Effector memory CD8-positive, alpha-beta T cell (primary cell): ENCODE results near the gene SMARCA2.

Experiments used
- ATAC-seq: fragments of 150-1000 bp; cut with Tn5 transposase; replicated peaks from 2 replicates; pipeline ENCODE4 v1.10.0; 2021; ENCODE audit warnings: mild to moderate bottlenecking, moderate library complexity
- DNase-seq, 3 experiments: peaks; one replicate each; pipeline ENCODE4 v3.0.0; 2021
- H3K27ac Mint-ChIP-seq, 2 donors: one replicate each; pipeline ENCODE4 v1.8.0; 2022; ENCODE audit warnings: mild to moderate bottlenecking in 2 of 2, mixed read lengths in 2 of 2, moderate library complexity in 2 of 2
- H3K27me3 Mint-ChIP-seq, 2 donors: one replicate each; pipeline ENCODE4 v1.8.0; 2022; ENCODE audit warnings: mixed read lengths in 2 of 2
- H3K36me3 Mint-ChIP-seq: one replicate; pipeline ENCODE4 v1.8.0; 2022; ENCODE audit warnings: mild to moderate bottlenecking, moderate library complexity, mixed read lengths; ENCODE audit not compliant: insufficient read depth
- H3K4me1 Mint-ChIP-seq, 2 donors: one replicate each; pipeline ENCODE4 v1.8.0; 2022; ENCODE audit warnings: low read depth in 2 of 2, mixed read lengths in 2 of 2
- H3K4me3 Mint-ChIP-seq, 2 donors: one replicate each; pipeline ENCODE4 v1.8.0; 2022; ENCODE audit warnings: mild to moderate bottlenecking in 2 of 2, mixed read lengths in 2 of 2, moderate library complexity in 2 of 2
- H3K9me3 Mint-ChIP-seq, 2 donors: one replicate each; pipeline ENCODE4 v1.8.0; 2022; ENCODE audit warnings: mixed read lengths in 2 of 2

Gene SMARCA2

DNA sequence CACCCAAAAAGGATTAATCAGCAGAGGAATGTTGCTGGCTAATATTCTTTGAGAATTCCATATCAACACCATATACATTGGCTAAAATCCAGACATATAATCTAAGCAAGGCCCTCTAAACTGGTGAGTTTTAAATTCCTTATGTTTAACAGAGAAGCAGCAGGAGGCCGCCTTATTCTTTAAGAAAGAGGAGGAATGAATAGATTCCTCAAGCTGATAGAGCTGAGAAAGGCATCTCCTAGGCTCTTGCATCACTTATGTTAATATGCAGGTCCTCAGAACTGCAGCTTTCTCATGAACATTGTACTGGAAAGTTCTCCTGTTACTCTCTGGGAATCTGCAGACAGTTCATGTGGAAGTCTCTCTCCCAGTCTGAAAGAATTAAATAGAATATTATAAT, 20.1 kb upstream of the SMARCA2 start:
- ATAC-seq (no peak), DNase-seq (no peak)
- Mint-ChIP-seq H3K4me1 (no peaks in the 10 kb centered on the region), H3K36me3 (no peaks in the 10 kb centered on the region), H3K9me3 (no peaks in the 10 kb centered on the region), H3K27ac (no peak overlapping the region), H3K27me3 (peaks cover 13 to 18% of the 10 kb centered on the region in 2 donors), H3K4me3 (no peak overlapping the region)

GRCh38 chr9:1996156-1996555, 19.0 kb upstream of the SMARCA2 start:
- no peak overlapping the region for H3K4me3 Mint-ChIP-seq

GRCh38 chr9:1997646-1998045, 17.5 kb upstream of the SMARCA2 start:
- peaks cover 18 to 24% of the 10 kb centered on the region in 2 donors for H3K27me3 Mint-ChIP-seq

More at GRCh38 chr9:1996156-1996555, 19.0 kb upstream of the SMARCA2 start:
- Mint-ChIP-seq H3K27me3 (peaks cover 18 to 24% of the 10 kb centered on the region in 2 donors), H3K4me1 (no peaks in the 10 kb centered on the region), H3K36me3 (no peaks in the 10 kb centered on the region), H3K27ac (no peak overlapping the region), H3K9me3 (no peaks in the 10 kb centered on the region)
- DNase-seq, result no peak
- ATAC-seq, result no peak

DNA sequence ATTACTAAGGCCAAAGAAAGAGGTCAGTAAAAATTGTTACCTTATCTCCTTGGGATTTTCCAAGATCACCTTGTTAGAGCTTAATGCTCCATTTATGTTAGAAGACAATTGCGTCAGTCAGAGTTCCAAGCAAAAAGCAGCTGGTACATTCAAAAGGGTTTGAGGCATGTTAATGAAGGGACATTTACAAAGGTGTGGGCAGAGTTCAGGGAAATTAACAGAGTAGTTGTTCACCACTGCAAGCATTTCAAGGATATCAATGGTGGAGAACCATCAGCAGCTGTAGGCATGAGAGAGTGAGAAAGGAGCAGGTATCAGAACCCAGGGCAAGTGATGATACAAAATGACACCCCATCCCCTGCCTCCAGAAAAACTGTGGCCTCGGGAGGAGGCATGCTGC, 17.0 kb upstream of the SMARCA2 start:
- H3K27ac Mint-ChIP-seq, result no peak overlapping the region
- DNase-seq (no peak), ATAC-seq (no peak)

More at GRCh38 chr9:1997646-1998045, 17.5 kb upstream of the SMARCA2 start:
- ATAC-seq (no peak), DNase-seq (no peak)
- H3K9me3 Mint-ChIP-seq, result no peaks in the 10 kb centered on the region
- H3K4me1 Mint-ChIP-seq, result no peaks in the 10 kb centered on the region
- no peak overlapping the region for H3K27ac Mint-ChIP-seq
- H3K4me3 Mint-ChIP-seq, result no peak overlapping the region
- no peaks in the 10 kb centered on the region for H3K36me3 Mint-ChIP-seq

DNA sequence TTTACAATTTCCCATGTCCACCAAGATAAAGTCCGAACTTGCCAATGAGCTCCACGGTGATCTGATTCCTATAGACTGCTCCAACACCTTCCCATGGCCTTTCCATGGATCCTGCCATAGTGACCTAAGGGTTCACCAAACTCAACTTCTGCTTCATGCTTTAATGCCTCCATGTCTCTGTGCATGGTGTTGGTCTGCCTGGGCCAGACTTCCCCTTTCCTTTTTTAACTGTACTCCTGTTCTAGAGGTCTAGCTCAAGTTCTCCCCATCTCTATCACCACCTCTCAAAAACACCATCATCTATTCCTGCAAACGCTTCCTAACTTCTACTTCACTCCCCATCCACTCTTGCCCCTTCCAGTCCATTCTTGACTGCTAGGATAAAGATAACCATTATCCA, 14.8 kb upstream of the SMARCA2 start:
- no peak for DNase-seq
- Mint-ChIP-seq H3K4me3 (no peak overlapping the region), H3K36me3 (peaks cover 4% of the 10 kb centered on the region), H3K9me3 (no peaks in the 10 kb centered on the region), H3K4me1 (no peaks in the 10 kb centered on the region), H3K27me3 (peaks cover 18 to 24% of the 10 kb centered on the region in 2 donors), H3K27ac (no peak overlapping the region)
- ATAC-seq, result no peak

More for the DNA sequence above, 17.0 kb upstream of the SMARCA2 start:
- no peaks in the 10 kb centered on the region for H3K4me1 Mint-ChIP-seq
- no peaks in the 10 kb centered on the region for H3K9me3 Mint-ChIP-seq
- no peak overlapping the region for H3K4me3 Mint-ChIP-seq
- no peaks in the 10 kb centered on the region for H3K36me3 Mint-ChIP-seq
- H3K27me3 Mint-ChIP-seq, result peaks cover 18 to 24% of the 10 kb centered on the region in 2 donors

GRCh38 chr9:2008372-2008771, 6.8 kb upstream of the SMARCA2 start:
- no peaks in the 10 kb centered on the region for H3K4me1 Mint-ChIP-seq
- H3K4me3 Mint-ChIP-seq, result no peak overlapping the region
- peaks cover 4% of the 10 kb centered on the region for H3K36me3 Mint-ChIP-seq
- H3K9me3 Mint-ChIP-seq, result no peaks in the 10 kb centered on the region
- H3K27ac Mint-ChIP-seq, result no peak overlapping the region
- peaks cover 8 to 9% of the 10 kb centered on the region in 2 donors for H3K27me3 Mint-ChIP-seq
- DNase-seq, result no peak
- ATAC-seq, result no peak

GRCh38 chr9:2012347-2012746, 2.8 kb upstream of the SMARCA2 start:
- ATAC-seq, result no peak

DNA sequence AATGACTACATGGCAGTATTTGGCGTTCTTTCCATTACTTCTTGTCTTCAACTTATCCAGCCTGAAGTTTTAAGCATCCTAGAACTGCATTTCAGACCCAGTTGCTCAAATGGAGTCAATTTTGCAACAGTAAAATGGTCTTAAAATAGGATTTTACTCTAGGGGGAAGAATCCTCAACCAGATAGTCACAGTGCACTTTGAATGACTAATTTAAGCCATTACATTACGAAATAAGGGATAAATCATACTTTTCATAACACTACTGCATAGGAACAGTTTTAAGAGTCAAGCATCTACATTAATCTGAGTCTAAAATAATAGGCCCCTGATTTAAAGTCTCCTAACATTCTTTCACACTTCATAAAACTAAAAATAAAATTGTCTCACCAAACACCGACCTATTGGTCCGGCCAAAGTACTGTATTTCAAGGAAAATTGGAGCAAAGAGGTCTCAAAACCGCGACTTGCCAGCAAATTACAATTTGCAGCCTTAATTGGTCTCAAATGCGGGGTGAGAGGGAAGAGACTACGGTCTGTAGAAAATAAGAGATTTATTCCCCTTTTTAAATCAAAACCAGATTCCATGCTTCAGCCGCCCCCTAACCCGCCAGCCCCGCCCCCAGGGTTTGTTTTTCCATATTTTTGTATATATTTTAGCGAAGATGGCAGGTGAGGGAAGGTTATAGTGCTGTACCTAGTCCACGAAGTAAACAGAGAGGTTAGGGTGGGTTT, 1.2 kb upstream of the SMARCA2 start:
- Mint-ChIP-seq H3K27ac (peak overlapping the region in 1 of 2 donors; percentile 98), H3K9me3 (no peaks in the 10 kb centered on the region), H3K4me1 (peaks cover 10 to 15% of the 10 kb centered on the region in 2 donors), H3K27me3 (no peaks in the 10 kb centered on the region), H3K4me3 (peak overlapping the region; percentile 100), H3K36me3 (peaks cover 41% of the 10 kb centered on the region)
- ATAC-seq, result no peak
- no peak for DNase-seq

More at GRCh38 chr9:2012347-2012746, 2.8 kb upstream of the SMARCA2 start:
- DNase-seq, result no peak
- Mint-ChIP-seq H3K9me3 (no peaks in the 10 kb centered on the region), H3K4me1 (peaks cover 3 to 4% of the 10 kb centered on the region in 2 donors), H3K27ac (no peak overlapping the region), H3K36me3 (peaks cover 28% of the 10 kb centered on the region), H3K4me3 (no peak overlapping the region), H3K27me3 (no peaks in the 10 kb centered on the region)

GRCh38 chr9:2015581-2016407, 647 bp downstream of the SMARCA2 start:
- Mint-ChIP-seq H3K27ac (peak overlapping the region; percentile 92 to 98), H3K4me3 (peak overlapping the region; percentile 100)
- no peak for ATAC-seq

GRCh38 chr9:2016408-2017330, 1.5 kb downstream of the SMARCA2 start:
- H3K4me1 Mint-ChIP-seq, result peaks cover 19 to 36% of the 10 kb centered on the region in 2 donors

More at GRCh38 chr9:2015581-2016407, 647 bp downstream of the SMARCA2 start:
- H3K36me3 Mint-ChIP-seq, result peaks cover 45% of the 10 kb centered on the region
- DNase-seq, result peak in 2 of 3 experiments; percentile 33 to 44
- H3K27me3 Mint-ChIP-seq, result no peaks in the 10 kb centered on the region
- peaks cover 16 to 30% of the 10 kb centered on the region in 2 donors for H3K4me1 Mint-ChIP-seq
- no peaks in the 10 kb centered on the region for H3K9me3 Mint-ChIP-seq

DNA sequence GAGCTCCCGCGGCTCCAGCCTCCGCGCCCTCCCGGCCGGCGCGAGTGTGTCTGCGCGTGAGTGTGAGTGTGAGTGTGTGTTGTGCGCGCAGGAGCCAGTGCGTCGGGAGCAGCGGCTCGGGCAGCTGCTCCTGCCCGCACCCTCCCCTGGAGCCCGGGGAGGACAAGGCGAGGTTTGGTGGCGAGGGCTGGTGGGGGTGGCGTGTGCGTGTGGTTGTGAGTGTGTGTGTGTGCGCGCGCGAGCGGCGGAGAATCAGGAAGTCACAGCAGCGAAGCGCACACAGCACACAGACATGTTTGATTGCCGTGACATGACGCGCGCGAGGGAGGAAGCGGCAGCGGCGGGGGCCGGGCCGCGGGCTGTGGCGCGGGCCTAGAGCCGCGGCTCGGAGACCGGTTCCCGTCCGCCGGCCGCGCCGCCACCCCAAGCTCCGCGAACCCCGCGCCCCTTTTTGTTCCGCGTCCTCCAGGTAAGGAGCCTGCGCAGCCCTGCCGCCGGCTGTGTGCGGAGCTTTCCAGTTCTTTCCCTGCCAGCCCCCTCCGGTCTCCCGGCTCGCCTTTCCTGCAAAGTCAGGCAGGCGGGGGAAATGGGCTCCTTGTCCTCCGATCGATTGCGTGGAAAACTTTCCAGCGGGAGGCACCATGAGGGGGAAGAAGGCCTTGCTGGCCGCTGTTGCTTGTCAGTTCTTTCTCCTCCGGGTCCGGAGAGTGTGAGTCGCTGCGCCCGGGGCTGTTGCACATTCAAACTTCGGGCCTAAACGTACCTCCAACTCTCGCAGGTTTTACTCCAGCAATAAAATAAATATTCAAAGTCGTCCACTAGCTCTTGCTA, 2.4 kb downstream of the SMARCA2 start:
- ATAC-seq, result peak; percentile 57
- Mint-ChIP-seq H3K36me3 (peaks cover 51% of the 10 kb centered on the region), H3K27ac (peak overlapping the region; percentile 92 to 98), H3K4me1 (peaks cover 27 to 45% of the 10 kb centered on the region in 2 donors), H3K9me3 (no peaks in the 10 kb centered on the region), H3K27me3 (no peaks in the 10 kb centered on the region), H3K4me3 (peak overlapping the region; percentile 100)
- peak; percentile 77 to 82 (median 82) for DNase-seq

More at GRCh38 chr9:2016408-2017330, 1.5 kb downstream of the SMARCA2 start:
- H3K27me3 Mint-ChIP-seq, result no peaks in the 10 kb centered on the region
- peaks cover 49% of the 10 kb centered on the region for H3K36me3 Mint-ChIP-seq
- DNase-seq (peak; percentile 41 to 50 (median 43)), ATAC-seq (peak; percentile 2)
- H3K9me3 Mint-ChIP-seq, result no peaks in the 10 kb centered on the region
- H3K4me3 Mint-ChIP-seq, result peak overlapping the region; percentile 100
- H3K27ac Mint-ChIP-seq, result peak overlapping the region; percentile 92 to 98

DNA sequence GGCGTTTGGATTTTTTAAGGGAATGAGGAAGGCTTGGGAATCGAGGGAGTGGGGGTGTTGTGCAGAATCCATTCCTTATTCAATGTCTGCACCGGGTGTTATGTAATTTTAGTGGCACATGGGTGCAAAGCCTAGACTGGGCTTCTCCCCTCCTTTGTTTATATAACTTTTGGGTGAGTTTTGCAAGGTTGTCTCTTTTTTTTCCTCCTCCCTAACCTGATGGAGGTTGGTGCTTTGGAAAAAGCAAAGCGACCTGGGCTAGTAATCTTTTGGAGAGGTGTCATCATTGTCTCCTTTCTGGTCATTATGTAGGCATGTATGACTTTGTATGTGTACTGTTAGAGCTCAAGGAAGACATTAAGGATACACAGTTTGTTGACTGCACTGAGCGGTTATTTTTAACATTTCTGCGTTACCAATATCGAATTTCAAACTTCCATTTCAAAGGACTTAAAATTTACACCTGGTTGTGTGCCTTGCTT, 3.1 kb downstream of the SMARCA2 start:
- no peak for DNase-seq

More for the DNA sequence above, 3.1 kb downstream of the SMARCA2 start:
- ATAC-seq, result no peak
- Mint-ChIP-seq H3K27me3 (no peaks in the 10 kb centered on the region), H3K27ac (peak overlapping the region; percentile 92 to 98), H3K4me3 (peak overlapping the region; percentile 100), H3K36me3 (peaks cover 51% of the 10 kb centered on the region), H3K9me3 (no peaks in the 10 kb centered on the region), H3K4me1 (peaks cover 33 to 51% of the 10 kb centered on the region in 2 donors)
